Hepatocyte (in vitro differentiated cells): ENCODE measurements around the gene SMIM44. TPM values are rescaled to one million over a fixed set of nuclear protein-coding genes. Genes with fewer than 3 reads are reported as not detected.

Source experiments
- DNase-seq: peaks from one replicate; pipeline ENCODE4 v3.0.0-alpha.2; 2016; ENCODE audit warnings: low spot score
- H2AFZ ChIP-seq: fragments of 200-600 bp; sonication (generic); 2 replicates; pipeline ENCODE4 v1.6.0; 2016; ENCODE audit warnings: antibody characterized with exemption, mild to moderate bottlenecking
- H3K27ac ChIP-seq: fragments of 200-600 bp; sonication (generic); 2 replicates; pipeline ENCODE4 v1.5.1; 2016; ENCODE audit warnings: mild to moderate bottlenecking
- H3K27me3 ChIP-seq: fragments of 200-600 bp; sonication (generic); 2 replicates; pipeline ENCODE4 v1.6.1; 2016
- H3K36me3 ChIP-seq: fragments of 200-600 bp; sonication (generic); replicated peaks from 2 replicates; pipeline ENCODE4 v1.5.1; 2016; ENCODE audit warnings: low read depth; ENCODE audit not compliant: insufficient read depth
- H3K4me1 ChIP-seq: fragments of 200-600 bp; sonication (generic); 2 replicates; pipeline ENCODE4 v1.5.1; 2016; ENCODE audit warnings: mild to moderate bottlenecking, moderate library complexity; ENCODE audit not compliant: insufficient read depth
- H3K4me2 ChIP-seq: fragments of 200-600 bp; sonication (generic); 2 replicates; pipeline ENCODE4 v1.6.0; 2016
- H3K4me3 ChIP-seq: fragments of 200-600 bp; sonication (generic); 2 replicates; pipeline ENCODE4 v1.5.1; 2016; ENCODE audit warnings: mild to moderate bottlenecking
- H3K79me2 ChIP-seq: fragments of 200-600 bp; sonication (generic); 2 replicates; pipeline ENCODE4 v1.6.0; 2017; ENCODE audit warnings: mild to moderate bottlenecking
- H3K9me2 ChIP-seq: fragments of 200-600 bp; sonication (generic); replicated peaks from 2 replicates; pipeline ENCODE4 v1.6.0; 2017; ENCODE audit warnings: mild to moderate bottlenecking; ENCODE audit not compliant: insufficient read depth
- H3K9me3 ChIP-seq: fragments of 200-600 bp; sonication (generic); 2 replicates; pipeline ENCODE4 v1.5.1; 2016; ENCODE audit warnings: low read depth, mild to moderate bottlenecking
- H4K20me1 ChIP-seq: fragments of 200-600 bp; sonication (generic); 2 replicates; pipeline ENCODE4 v1.6.0; 2016; ENCODE audit warnings: mild to moderate bottlenecking; ENCODE audit not compliant: insufficient read depth, poor library complexity, severe bottlenecking
- CTCF ChIP-seq: fragments of 200-600 bp; sonication (generic); IDR thresholded peaks from 2 replicates; pipeline ENCODE4 v1.5.1; 2016; ENCODE audit warnings: antibody characterized with exemption, mild to moderate bottlenecking; ENCODE audit not compliant: poor library complexity
- EZH2 ChIP-seq: fragments of 200-600 bp; sonication (generic); IDR thresholded peaks from 2 replicates; pipeline ENCODE4 v1.6.1; 2016; ENCODE audit warnings: antibody characterized with exemption, mild to moderate bottlenecking, borderline replicate concordance
- EZH2phosphoT487 ChIP-seq: fragments of 200-600 bp; sonication (generic); IDR thresholded peaks from one replicate; pipeline ENCODE4 v1.6.1; 2018; ENCODE audit warnings: antibody characterized with exemption, mild to moderate bottlenecking, low read depth, moderate library complexity; ENCODE audit not compliant: unreplicated experiment, severe bottlenecking
- WGBS: methylation state at CpG from one replicate; pipeline ENCODE4 v1.1.6; 2016; ENCODE audit warnings: low lambda C conversion rate; ENCODE audit errors: missing lambda C conversion rate; 5-methylcytosine and 5-hydroxymethylcytosine counted together
- polyA plus RNA-seq: library from polyadenylated mRNA; unstranded; fragments of >200 nt; fragmentation: Nextera tagmentation; extraction: Ambion mirVana; gene quantifications from 2 replicates; pipeline ENCODE4 v1.2.1, GENCODE V29; 2016
- total RNA-seq: library from RNA; depleted of rRNA; stranded (reverse); fragments of >200 nt; gene quantifications from 2 replicates; pipeline ENCODE4 v1.2.3, GENCODE V29; 2014

SMIM44 gene
- total and polyA plus RNA-seq, 2 experiments from 2014 or later, result not detected

GRCh38 chr19:3513229-3514140 lies 30.2 kb upstream of the SMIM44 start:
- Histone ChIP-seq H3K4me3 (no peak overlapping the region), H3K4me2 (no peak overlapping the region), H3K27ac (no peak overlapping the region), H4K20me1 (peaks cover 99% of the 10 kb centered on the region), H3K36me3 (no peaks in the 10 kb centered on the region), H2AFZ (no peak overlapping the region), H3K9me3 (no peaks in the 10 kb centered on the region), H3K79me2 (peaks cover 100% of the 10 kb centered on the region), H3K9me2 (no peaks in the 10 kb centered on the region), H3K27me3 (no peaks in the 10 kb centered on the region), H3K4me1 (peaks cover 7% of the 10 kb centered on the region)
- 94% methylated on average over 23 of the region's 23 CpGs for WGBS
- TF ChIP-seq EZH2phosphoT487 (no peak), EZH2 (no peak), CTCF (no peak)
- DNase-seq, result no peak

- Histone ChIP-seq H3K36me3 (no peaks in the 10 kb centered on the region), H3K9me2 (no peaks in the 10 kb centered on the region)
- TF ChIP-seq CTCF (no peak), EZH2 (no peak), EZH2phosphoT487 (no peak)
These were observed 29.5 kb upstream of the SMIM44 start for GRCh38 chr19:3512562-3513228.

GRCh38 chr19:3511506-3512251 lies 28.4 kb upstream of the SMIM44 start:
- Histone ChIP-seq H3K27me3 (no peaks in the 10 kb centered on the region), H3K9me3 (no peaks in the 10 kb centered on the region), H3K27ac (no peak overlapping the region), H3K4me3 (no peak overlapping the region), H3K79me2 (peaks cover 100% of the 10 kb centered on the region), H4K20me1 (peaks cover 91% of the 10 kb centered on the region), H3K4me2 (no peak overlapping the region), H3K9me2 (no peaks in the 10 kb centered on the region), H3K36me3 (no peaks in the 10 kb centered on the region), H3K4me1 (peaks cover 10% of the 10 kb centered on the region), H2AFZ (no peak overlapping the region)
- no peak for DNase-seq
- TF ChIP-seq EZH2 (no peak), CTCF (no peak), EZH2phosphoT487 (no peak)
- WGBS, result 97% methylated on average over 26 of the region's 26 CpGs

More at GRCh38 chr19:3512562-3513228, 29.5 kb upstream of the SMIM44 start:
- no peaks in the 10 kb centered on the region for H3K9me3 ChIP-seq
- peaks cover 100% of the 10 kb centered on the region for H3K79me2 ChIP-seq
- H3K27me3 ChIP-seq, result no peaks in the 10 kb centered on the region
- peaks cover 98% of the 10 kb centered on the region for H4K20me1 ChIP-seq
- H3K4me2 ChIP-seq, result no peak overlapping the region
- no peak overlapping the region for H3K4me3 ChIP-seq
- 94% methylated on average over 17 of the region's 17 CpGs for WGBS
- H3K27ac ChIP-seq, result no peak overlapping the region
- no peak for DNase-seq
- H3K4me1 ChIP-seq, result peaks cover 15% of the 10 kb centered on the region
- H2AFZ ChIP-seq, result no peak overlapping the region
